Measurements from ENCODE around the gene DNM3. TPM values are rescaled to one million over a fixed set of nuclear protein-coding genes. Genes with fewer than 3 reads are reported as not detected.

Gene DNM3
- total RNA-seq, 2 experiments from 2014 or later, result 1.6 to 1.8 TPM

DNA sequence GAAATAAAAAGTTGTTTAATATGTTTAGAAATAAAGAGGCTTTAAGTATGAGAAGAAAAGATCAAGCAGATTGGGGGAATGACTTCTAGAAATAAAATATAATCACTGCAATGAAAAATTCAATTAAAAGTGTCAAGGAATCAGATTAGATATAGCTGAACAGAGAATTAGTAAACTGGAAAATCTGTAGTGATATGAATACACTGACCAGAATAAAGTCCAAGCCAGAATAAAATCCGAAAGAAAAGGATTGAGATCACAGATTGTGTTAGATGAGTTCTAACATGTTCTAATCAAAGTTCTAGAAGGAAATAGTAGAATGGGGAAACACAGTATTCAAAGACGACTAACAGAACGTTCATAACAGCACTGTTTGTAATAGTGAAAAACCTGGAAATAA is 506.1 kb downstream of the DNM3 start:
- no peak overlapping the region for H3K4me3 ChIP-seq (ENCODE audit: low read length)
- H3K4me1 ChIP-seq (ENCODE audit: insufficient read depth, low read length), result no peaks in the 10 kb centered on the region
- H3K36me3 ChIP-seq (ENCODE audit: insufficient read depth, low read length), result no peaks in the 10 kb centered on the region
- POLR2A ChIA-PET, result interaction anchor here (1.0 kb wide), 1 partner anchor 13 kb away, joined by 4 read pairs; no protein-coding TSS in a partner anchor
- no peak overlapping the region for H3K27ac ChIP-seq (ENCODE audit: low read depth in 1 of 2, low read length in 2 of 2)
- Mint-ChIP-seq H3K36me3 (ENCODE audit: low read depth) (peaks cover 7% of the 10 kb centered on the region), H3K4me3 (no peak overlapping the region), H3K4me1 (ENCODE audit: low read depth) (peaks cover 10% of the 10 kb centered on the region), H3K9me3 (peaks cover 13% of the 10 kb centered on the region), H3K27me3 (no peaks in the 10 kb centered on the region), H3K27ac (no peak overlapping the region)
- H3K9me3 ChIP-seq (ENCODE audit: control insufficient read depth in 1 of 2, insufficient read depth in 1 of 2, low read length in 2 of 2), result peaks cover 0 to 12% of the 10 kb centered on the region in 2 experiments
- no peaks in the 10 kb centered on the region for H3K27me3 ChIP-seq (ENCODE audit: control insufficient read depth in 1 of 2, insufficient read depth in 2 of 2, low read length in 2 of 2)
- intact Hi-C loops (cut with DNase I, micrococcal nuclease), result no loop called here
- CTCF ChIA-PET, result no interaction called here
- TF ChIP-seq, protein P1, sequence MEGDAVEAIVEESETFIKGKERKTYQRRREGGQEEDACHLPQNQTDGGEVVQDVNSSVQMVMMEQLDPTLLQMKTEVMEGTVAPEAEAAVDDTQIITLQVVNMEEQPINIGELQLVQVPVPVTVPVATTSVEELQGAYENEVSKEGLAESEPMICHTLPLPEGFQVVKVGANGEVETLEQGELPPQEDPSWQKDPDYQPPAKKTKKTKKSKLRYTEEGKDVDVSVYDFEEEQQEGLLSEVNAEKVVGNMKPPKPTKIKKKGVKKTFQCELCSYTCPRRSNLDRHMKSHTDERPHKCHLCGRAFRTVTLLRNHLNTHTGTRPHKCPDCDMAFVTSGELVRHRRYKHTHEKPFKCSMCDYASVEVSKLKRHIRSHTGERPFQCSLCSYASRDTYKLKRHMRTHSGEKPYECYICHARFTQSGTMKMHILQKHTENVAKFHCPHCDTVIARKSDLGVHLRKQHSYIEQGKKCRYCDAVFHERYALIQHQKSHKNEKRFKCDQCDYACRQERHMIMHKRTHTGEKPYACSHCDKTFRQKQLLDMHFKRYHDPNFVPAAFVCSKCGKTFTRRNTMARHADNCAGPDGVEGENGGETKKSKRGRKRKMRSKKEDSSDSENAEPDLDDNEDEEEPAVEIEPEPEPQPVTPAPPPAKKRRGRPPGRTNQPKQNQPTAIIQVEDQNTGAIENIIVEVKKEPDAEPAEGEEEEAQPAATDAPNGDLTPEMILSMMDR (IDR thresholded peaks at IDR 0.05), result no peak
- no peak for DNase-seq
- no peak for ATAC-seq (ENCODE audit: poor library complexity)

DNA sequence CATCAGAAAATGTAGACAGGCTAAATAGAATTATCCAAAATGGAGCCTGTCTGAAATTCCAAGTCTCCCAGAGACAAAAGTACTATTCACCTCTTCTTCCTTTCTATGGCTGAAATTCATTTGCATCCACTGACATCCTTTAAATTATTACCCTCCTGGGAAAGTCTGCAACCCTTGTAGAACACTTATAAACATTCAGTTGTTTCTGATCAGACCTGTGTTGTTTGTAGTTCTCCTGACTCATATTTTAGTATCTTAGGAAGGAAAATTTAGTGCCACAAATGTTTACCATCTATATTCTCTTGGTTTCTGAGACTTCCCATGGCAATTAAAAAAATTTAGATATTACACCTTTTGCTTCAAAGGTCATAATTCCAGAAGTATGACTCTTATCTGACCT is 509.6 kb downstream of the DNM3 start:
- Histone ChIP-seq H3K9me3 (ENCODE audit: control insufficient read depth in 1 of 2, insufficient read depth in 1 of 2, low read length in 2 of 2) (peaks cover 0 to 12% of the 10 kb centered on the region in 2 experiments), H3K4me3 (ENCODE audit: low read length) (no peak overlapping the region), H3K4me1 (ENCODE audit: insufficient read depth, low read length) (peaks cover 5% of the 10 kb centered on the region), H3K27ac (ENCODE audit: low read depth in 1 of 2, low read length in 2 of 2) (no peak overlapping the region), H3K27me3 (ENCODE audit: control insufficient read depth in 1 of 2, insufficient read depth in 2 of 2, low read length in 2 of 2) (no peaks in the 10 kb centered on the region), H3K36me3 (ENCODE audit: insufficient read depth, low read length) (no peaks in the 10 kb centered on the region)
- Mint-ChIP-seq H3K27ac (no peak overlapping the region), H3K9me3 (peaks cover 13% of the 10 kb centered on the region), H3K27me3 (no peaks in the 10 kb centered on the region), H3K36me3 (ENCODE audit: low read depth) (peaks cover 7% of the 10 kb centered on the region), H3K4me1 (ENCODE audit: low read depth) (peaks cover 20% of the 10 kb centered on the region), H3K4me3 (no peak overlapping the region)
- TF ChIP-seq, protein P1 (IDR thresholded peaks at IDR 0.05), result no peak
- ChIA-PET CTCF (no interaction called here), POLR2A (no interaction called here)
- DNase-seq, result no peak
- ATAC-seq (ENCODE audit: poor library complexity), result no peak
- intact Hi-C loops (cut with DNase I, micrococcal nuclease), result no loop called here

DNA sequence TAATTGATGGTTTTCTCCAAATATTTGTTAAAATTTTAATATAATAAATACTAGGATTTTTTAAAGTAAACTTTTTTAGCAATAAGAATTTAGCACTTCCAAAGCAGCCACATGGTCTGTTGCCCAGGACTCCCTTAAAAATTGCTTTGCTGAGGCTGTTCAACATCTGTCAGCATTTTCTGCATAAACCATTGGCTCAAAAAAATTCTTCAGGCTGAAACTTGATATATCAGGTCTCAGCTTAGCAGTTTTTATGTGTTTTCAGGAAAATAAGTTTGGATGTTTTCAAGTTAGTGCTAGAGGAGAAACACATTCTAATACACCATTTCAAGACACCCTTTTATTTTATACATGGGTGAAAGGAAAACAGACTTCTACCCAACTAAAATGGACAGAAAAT is 510.0 kb downstream of the DNM3 start:
- intact Hi-C loops (cut with DNase I, micrococcal nuclease), result no loop called here
- CTCF ChIA-PET, result no interaction called here

More for the DNA sequence above, 510.0 kb downstream of the DNM3 start:
- Histone ChIP-seq H3K9me3 (ENCODE audit: control insufficient read depth in 1 of 2, insufficient read depth in 1 of 2, low read length in 2 of 2) (peaks cover 0 to 12% of the 10 kb centered on the region in 2 experiments), H3K4me3 (ENCODE audit: low read length) (no peak overlapping the region), H3K27me3 (ENCODE audit: control insufficient read depth in 1 of 2, insufficient read depth in 2 of 2, low read length in 2 of 2) (no peaks in the 10 kb centered on the region), H3K4me1 (ENCODE audit: insufficient read depth, low read length) (peaks cover 5% of the 10 kb centered on the region), H3K36me3 (ENCODE audit: insufficient read depth, low read length) (no peaks in the 10 kb centered on the region), H3K27ac (ENCODE audit: low read depth in 1 of 2, low read length in 2 of 2) (no peak overlapping the region)
- Mint-ChIP-seq H3K9me3 (peaks cover 10% of the 10 kb centered on the region), H3K27ac (no peak overlapping the region), H3K4me3 (no peak overlapping the region), H3K36me3 (ENCODE audit: low read depth) (peaks cover 3% of the 10 kb centered on the region), H3K27me3 (no peaks in the 10 kb centered on the region), H3K4me1 (ENCODE audit: low read depth) (peaks cover 22% of the 10 kb centered on the region)
- DNase-seq, result no peak
- POLR2A ChIA-PET, result interaction anchor here (1.0 kb wide), 1 partner anchor 12 kb away, joined by 3 read pairs; no protein-coding TSS in a partner anchor
- TF ChIP-seq, protein P1 (IDR thresholded peaks at IDR 0.05), result no peak
- no peak for ATAC-seq (ENCODE audit: poor library complexity)

All from CD4-positive, alpha-beta T cell (primary cell).